OCI-LY1 (cell line): Measurements from ENCODE around the gene PDK3.

Experiments
- H2AFZ ChIP-seq: fragments of 200-600 bp; sonication (generic), shearing (Covaris generic); 2 replicates; pipeline ENCODE4 v1.6.0; 2014; ENCODE audit warnings: antibody characterized with exemption, mild to moderate bottlenecking, low read length
- H3F3A ChIP-seq: fragments of 200-600 bp; sonication (generic), shearing (Covaris generic); 2 replicates; pipeline ENCODE4 v1.6.0; 2014; ENCODE audit warnings: mild to moderate bottlenecking, antibody characterized with exemption, low read length, moderate library complexity; ENCODE audit not compliant: insufficient read depth
- H3K27ac ChIP-seq: fragments of 200-600 bp; sonication (generic); 2 replicates; pipeline ENCODE4 v1.5.1; 2014; ENCODE audit warnings: low read length, mixed run types, mild to moderate bottlenecking, low read depth; ENCODE audit not compliant: poor library complexity, severe bottlenecking
- H3K27me3 ChIP-seq: fragments of 200-600 bp; sonication (generic); 2 replicates; pipeline ENCODE4 v1.6.0; 2014; ENCODE audit warnings: antibody characterized with exemption, mild to moderate bottlenecking, low read length, moderate library complexity; ENCODE audit not compliant: insufficient read depth
- H3K36me3 ChIP-seq: fragments of 200-600 bp; sonication (generic); 2 replicates; pipeline ENCODE4 v1.6.1; 2014; ENCODE audit warnings: mild to moderate bottlenecking, antibody characterized with exemption, low read length, moderate library complexity, mixed read lengths; ENCODE audit not compliant: insufficient read depth
- H3K4me1 ChIP-seq: fragments of 200-600 bp; sonication (generic); 2 replicates; pipeline ENCODE4 v1.5.1; 2014; ENCODE audit warnings: mild to moderate bottlenecking, low read length, moderate library complexity; ENCODE audit not compliant: insufficient read depth, severe bottlenecking
- H3K4me2 ChIP-seq: fragments of 200-600 bp; sonication (generic), shearing (Covaris generic); 2 replicates; pipeline ENCODE4 v1.6.1; 2014; ENCODE audit warnings: low read length
- H3K4me3 ChIP-seq: fragments of 200-600 bp; sonication (generic); 2 replicates; pipeline ENCODE4 v1.5.1; 2014; ENCODE audit warnings: low read length, low read depth, mild to moderate bottlenecking, mixed read lengths; ENCODE audit not compliant: poor library complexity, severe bottlenecking
- H3K79me2 ChIP-seq: fragments of 200-600 bp; shearing (Covaris generic); 2 replicates; pipeline ENCODE4 v1.6.1; 2016; ENCODE audit warnings: mixed run types, low read length, mixed read lengths; ENCODE audit not compliant: insufficient read depth
- H3K9ac ChIP-seq: fragments of 200-600 bp; sonication (generic), shearing (Covaris generic); 2 replicates; pipeline ENCODE4 v1.6.1; 2014; ENCODE audit warnings: mild to moderate bottlenecking, low read length, mixed read lengths
- H3K9me2 ChIP-seq: fragments of 200-600 bp; sonication (generic), shearing (Covaris generic); 2 replicates; pipeline ENCODE4 v1.6.1; 2014; ENCODE audit warnings: low read depth, mild to moderate bottlenecking, low read length, mixed read lengths
- H3K9me3 ChIP-seq: fragments of 200-600 bp; shearing (Covaris generic); 2 replicates; pipeline ENCODE4 v1.6.1; 2014; ENCODE audit warnings: low read length, mixed read lengths
- H4K20me1 ChIP-seq: fragments of 200-600 bp; sonication (generic), shearing (Covaris generic); 2 replicates; pipeline ENCODE4 v1.6.0; 2016; ENCODE audit warnings: mild to moderate bottlenecking, low read length; ENCODE audit not compliant: insufficient read depth
- EZH2 ChIP-seq: fragments of 200-600 bp; sonication (generic), shearing (Covaris generic); IDR thresholded peaks from 2 replicates; pipeline ENCODE4 v1.8.0; 2017; ENCODE audit warnings: borderline replicate concordance, mixed run types, mild to moderate bottlenecking, antibody characterized with exemption, low read length, moderate library complexity, mixed read lengths
- TF ChIP-seq, protein P1 (sequence below): fragments of 200-600 bp; sonication (generic), shearing (Covaris generic); IDR thresholded peaks from 2 replicates; pipeline ENCODE4 v1.5.1; 2017; ENCODE audit warnings: mild to moderate bottlenecking, antibody characterized with exemption, low read length, moderate library complexity, mixed read lengths

PDK3 gene

GRCh38 chrX:24485323-24485722, 20.2 kb downstream of the PDK3 start:
- Histone ChIP-seq H3K27ac (no peak overlapping the region), H3K9me3 (no peaks in the 10 kb centered on the region), H3K9me2 (no peaks in the 10 kb centered on the region), H3K4me2 (no peak overlapping the region), H3K4me3 (no peak overlapping the region), H3F3A (no peaks in the 10 kb centered on the region), H3K79me2 (no peaks in the 10 kb centered on the region), H3K9ac (no peak overlapping the region), H3K4me1 (peaks cover under 1% of the 10 kb centered on the region), H2AFZ (no peak overlapping the region), H4K20me1 (no peaks in the 10 kb centered on the region), H3K36me3 (no peaks in the 10 kb centered on the region), H3K27me3 (no peaks in the 10 kb centered on the region)
- TF ChIP-seq, protein P1, sequence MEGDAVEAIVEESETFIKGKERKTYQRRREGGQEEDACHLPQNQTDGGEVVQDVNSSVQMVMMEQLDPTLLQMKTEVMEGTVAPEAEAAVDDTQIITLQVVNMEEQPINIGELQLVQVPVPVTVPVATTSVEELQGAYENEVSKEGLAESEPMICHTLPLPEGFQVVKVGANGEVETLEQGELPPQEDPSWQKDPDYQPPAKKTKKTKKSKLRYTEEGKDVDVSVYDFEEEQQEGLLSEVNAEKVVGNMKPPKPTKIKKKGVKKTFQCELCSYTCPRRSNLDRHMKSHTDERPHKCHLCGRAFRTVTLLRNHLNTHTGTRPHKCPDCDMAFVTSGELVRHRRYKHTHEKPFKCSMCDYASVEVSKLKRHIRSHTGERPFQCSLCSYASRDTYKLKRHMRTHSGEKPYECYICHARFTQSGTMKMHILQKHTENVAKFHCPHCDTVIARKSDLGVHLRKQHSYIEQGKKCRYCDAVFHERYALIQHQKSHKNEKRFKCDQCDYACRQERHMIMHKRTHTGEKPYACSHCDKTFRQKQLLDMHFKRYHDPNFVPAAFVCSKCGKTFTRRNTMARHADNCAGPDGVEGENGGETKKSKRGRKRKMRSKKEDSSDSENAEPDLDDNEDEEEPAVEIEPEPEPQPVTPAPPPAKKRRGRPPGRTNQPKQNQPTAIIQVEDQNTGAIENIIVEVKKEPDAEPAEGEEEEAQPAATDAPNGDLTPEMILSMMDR: no peak
- no peak for TF ChIP-seq EZH2

DNA sequence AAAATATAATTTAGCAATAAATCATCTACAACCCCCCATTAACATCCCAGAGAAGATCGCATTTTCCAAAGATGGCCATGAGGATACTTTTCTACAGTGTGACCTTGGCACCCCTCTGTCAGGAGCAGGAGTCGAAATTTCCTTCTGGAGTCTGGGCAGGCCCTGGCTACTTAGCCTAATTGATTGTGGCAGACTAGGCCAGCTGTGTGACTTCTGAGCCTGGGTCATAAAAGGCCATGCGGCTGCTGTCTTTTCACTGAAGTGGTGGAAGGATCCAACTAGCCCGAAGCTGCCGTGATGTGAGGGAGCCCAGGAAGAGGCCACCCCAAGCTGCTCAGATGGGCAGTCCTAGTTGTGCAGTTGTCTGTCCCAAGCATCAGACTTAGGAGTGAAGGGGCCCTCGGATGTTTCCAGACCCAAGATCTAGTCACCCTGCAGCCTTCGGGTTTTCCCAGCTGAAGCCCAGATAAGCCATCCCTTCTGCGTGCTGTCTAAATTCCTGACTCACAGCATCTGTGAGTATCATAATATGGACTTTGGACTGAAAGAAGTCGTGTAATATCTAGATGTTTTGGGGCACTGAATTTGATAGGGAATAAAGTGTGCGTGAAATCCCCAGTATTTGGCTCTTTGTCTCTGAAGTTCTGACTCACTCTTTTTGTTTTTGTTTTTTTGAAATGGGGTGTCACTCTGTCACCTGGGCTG, 21.0 kb downstream of the PDK3 start:
- Histone ChIP-seq H2AFZ (no peak overlapping the region), H3K9me3 (no peaks in the 10 kb centered on the region), H3K9me2 (no peaks in the 10 kb centered on the region), H3F3A (no peaks in the 10 kb centered on the region), H3K27ac (no peak overlapping the region), H3K9ac (no peak overlapping the region), H4K20me1 (no peaks in the 10 kb centered on the region), H3K4me2 (no peak overlapping the region), H3K36me3 (no peaks in the 10 kb centered on the region), H3K79me2 (no peaks in the 10 kb centered on the region), H3K4me3 (no peak overlapping the region), H3K4me1 (no peaks in the 10 kb centered on the region), H3K27me3 (no peaks in the 10 kb centered on the region)
- TF ChIP-seq, protein P1: no peak
- no peak for TF ChIP-seq EZH2

- H4K20me1 ChIP-seq: no peaks in the 10 kb centered on the region
- no peak overlapping the region for H3K4me2 ChIP-seq
- H2AFZ ChIP-seq: no peak overlapping the region
- H3K27ac ChIP-seq: no peak overlapping the region
- H3K79me2 ChIP-seq: no peaks in the 10 kb centered on the region
- no peaks in the 10 kb centered on the region for H3K9me2 ChIP-seq
- H3K36me3 ChIP-seq: no peaks in the 10 kb centered on the region
- H3K27me3 ChIP-seq: no peaks in the 10 kb centered on the region
- no peak overlapping the region for H3K9ac ChIP-seq
- H3K4me3 ChIP-seq: no peak overlapping the region
- no peaks in the 10 kb centered on the region for H3F3A ChIP-seq
- TF ChIP-seq EZH2: no peak
- TF ChIP-seq, protein P1: no peak
- H3K4me1 ChIP-seq: no peaks in the 10 kb centered on the region
- no peaks in the 10 kb centered on the region for H3K9me3 ChIP-seq
Measured at GRCh38 chrX:24487571-24487970, 22.5 kb downstream of the PDK3 start.
